ENCODE data around the gene TMED1. TPM values are rescaled to one million over a fixed set of nuclear protein-coding genes. Genes with fewer than 3 reads are reported as not detected.
"Not testable (repeated sequence)": the region's sequence is repeated elsewhere in the genome, so short reads cannot be mapped to it uniquely, and the experiment has no call there.

The TMED1 gene
- total RNA-seq, 6 experiments from 2014 or later = 42.8 to 65.0 (median 48.1) TPM

DNA sequence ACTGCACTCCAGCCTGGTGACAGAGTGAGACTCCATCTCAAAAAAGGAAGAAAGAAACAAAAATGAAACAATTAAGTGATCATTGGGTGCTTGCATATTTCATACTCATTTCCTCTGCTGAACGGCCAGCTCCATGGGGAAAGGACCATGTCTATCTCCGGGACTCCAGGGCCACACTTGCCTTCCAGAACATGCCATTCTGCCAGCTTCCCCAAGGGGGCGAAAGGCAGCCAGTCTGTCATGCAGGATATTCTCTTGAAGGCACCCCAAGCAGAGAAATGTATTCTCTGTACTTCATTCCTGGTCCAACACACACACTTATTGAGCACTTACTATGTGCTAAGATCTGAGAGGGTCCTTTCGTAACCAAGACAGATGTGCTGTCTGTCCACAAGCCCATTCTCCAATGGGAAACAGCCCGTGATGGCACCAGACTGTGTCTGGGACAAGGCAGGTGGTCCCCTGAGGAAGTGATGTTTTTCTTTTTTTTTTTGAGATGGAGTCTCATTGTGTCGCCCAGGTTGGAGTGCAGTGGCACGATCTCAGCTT is 25.2 kb upstream of the TMED1 start:
- no peak for DNase-seq
- H3K27ac Mint-ChIP-seq = no peak overlapping the region
- no peaks in the 10 kb centered on the region for H3K36me3 Mint-ChIP-seq (ENCODE audit: low read depth)

DNA sequence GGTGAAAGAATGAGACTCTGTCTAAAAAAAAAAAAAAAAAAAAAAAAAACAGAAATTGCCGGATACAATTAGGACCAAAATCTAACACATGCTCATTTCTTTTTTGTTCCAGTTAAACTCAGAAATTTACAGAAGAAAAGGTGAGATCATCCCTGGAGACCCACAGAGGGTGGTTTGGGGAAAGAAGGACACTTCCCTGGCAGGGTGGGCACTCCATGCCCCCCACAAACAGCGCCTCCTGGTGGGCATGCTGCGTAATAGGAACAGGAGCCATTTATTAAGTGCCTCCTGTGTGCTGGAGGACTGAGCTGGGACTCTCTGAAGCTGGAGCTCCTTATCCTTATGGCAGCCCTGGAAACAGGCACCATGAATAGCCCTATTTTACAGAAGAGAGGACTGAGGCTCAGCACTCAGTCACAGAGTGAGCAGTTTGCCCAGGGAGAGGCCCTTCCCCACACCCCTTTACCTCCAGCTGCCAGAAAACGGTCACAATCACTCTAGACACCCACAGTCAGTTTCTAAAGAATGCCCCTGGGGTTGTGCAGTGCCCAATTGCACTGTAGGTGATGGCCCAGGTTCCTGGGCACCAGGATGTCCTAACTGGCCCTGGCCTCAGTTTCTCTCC is 22.3 kb upstream of the TMED1 start:
- TF ChIP-seq, protein P1, sequence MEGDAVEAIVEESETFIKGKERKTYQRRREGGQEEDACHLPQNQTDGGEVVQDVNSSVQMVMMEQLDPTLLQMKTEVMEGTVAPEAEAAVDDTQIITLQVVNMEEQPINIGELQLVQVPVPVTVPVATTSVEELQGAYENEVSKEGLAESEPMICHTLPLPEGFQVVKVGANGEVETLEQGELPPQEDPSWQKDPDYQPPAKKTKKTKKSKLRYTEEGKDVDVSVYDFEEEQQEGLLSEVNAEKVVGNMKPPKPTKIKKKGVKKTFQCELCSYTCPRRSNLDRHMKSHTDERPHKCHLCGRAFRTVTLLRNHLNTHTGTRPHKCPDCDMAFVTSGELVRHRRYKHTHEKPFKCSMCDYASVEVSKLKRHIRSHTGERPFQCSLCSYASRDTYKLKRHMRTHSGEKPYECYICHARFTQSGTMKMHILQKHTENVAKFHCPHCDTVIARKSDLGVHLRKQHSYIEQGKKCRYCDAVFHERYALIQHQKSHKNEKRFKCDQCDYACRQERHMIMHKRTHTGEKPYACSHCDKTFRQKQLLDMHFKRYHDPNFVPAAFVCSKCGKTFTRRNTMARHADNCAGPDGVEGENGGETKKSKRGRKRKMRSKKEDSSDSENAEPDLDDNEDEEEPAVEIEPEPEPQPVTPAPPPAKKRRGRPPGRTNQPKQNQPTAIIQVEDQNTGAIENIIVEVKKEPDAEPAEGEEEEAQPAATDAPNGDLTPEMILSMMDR (IDR thresholded peaks at IDR 0.05) = peak; percentile 93
- no peak for DNase-seq
- H3K9me3 Mint-ChIP-seq = no peaks in the 10 kb centered on the region
- H3K27me3 Mint-ChIP-seq (ENCODE audit: insufficient read depth) = no peaks in the 10 kb centered on the region; the same call in 1 of the 2 replicates
- peaks cover 13% of the 10 kb centered on the region for H3K4me1 Mint-ChIP-seq (ENCODE audit: low read depth)
- no peak overlapping the region for H3K4me3 Mint-ChIP-seq
- H3K27ac Mint-ChIP-seq = peak overlapping the region; percentile 12; the same call in 1 of the 2 replicates
- H3K36me3 Mint-ChIP-seq (ENCODE audit: low read depth) = no peaks in the 10 kb centered on the region

More for the DNA sequence above, 25.2 kb upstream of the TMED1 start:
- TF ChIP-seq, protein P1 (IDR thresholded peaks at IDR 0.05) = peak; percentile 72
- Mint-ChIP-seq H3K9me3 (no peaks in the 10 kb centered on the region), H3K4me1 (ENCODE audit: low read depth) (peaks cover 28% of the 10 kb centered on the region), H3K27me3 (ENCODE audit: insufficient read depth) (no peaks in the 10 kb centered on the region), H3K4me3 (no peak overlapping the region)

DNA sequence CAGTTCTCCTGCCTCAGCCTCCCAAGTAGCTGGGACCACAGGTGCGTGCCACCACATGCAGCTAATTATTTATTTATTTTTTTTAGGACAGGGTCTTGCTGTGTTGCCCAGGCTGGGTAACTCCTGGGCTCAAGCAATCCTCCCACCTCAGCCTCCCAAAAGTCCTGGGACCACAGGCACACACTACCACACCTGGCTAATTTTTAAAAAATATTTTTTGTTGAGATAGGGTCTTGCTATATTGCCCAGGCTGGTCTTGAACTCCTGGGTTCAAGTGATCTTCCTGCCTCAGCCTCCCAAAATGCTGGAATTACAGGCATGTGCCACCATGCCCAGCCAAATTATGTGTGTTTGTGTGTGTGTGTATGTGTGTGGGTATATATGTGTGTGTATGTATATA is 20.9 kb upstream of the TMED1 start:
- not testable (repeated sequence) for DNase-seq; H3K36me3 Mint-ChIP-seq (ENCODE audit: low read depth); H3K9me3 Mint-ChIP-seq; H3K27me3 Mint-ChIP-seq (ENCODE audit: insufficient read depth); H3K27ac Mint-ChIP-seq; H3K4me1 Mint-ChIP-seq (ENCODE audit: low read depth); H3K4me3 Mint-ChIP-seq

DNA sequence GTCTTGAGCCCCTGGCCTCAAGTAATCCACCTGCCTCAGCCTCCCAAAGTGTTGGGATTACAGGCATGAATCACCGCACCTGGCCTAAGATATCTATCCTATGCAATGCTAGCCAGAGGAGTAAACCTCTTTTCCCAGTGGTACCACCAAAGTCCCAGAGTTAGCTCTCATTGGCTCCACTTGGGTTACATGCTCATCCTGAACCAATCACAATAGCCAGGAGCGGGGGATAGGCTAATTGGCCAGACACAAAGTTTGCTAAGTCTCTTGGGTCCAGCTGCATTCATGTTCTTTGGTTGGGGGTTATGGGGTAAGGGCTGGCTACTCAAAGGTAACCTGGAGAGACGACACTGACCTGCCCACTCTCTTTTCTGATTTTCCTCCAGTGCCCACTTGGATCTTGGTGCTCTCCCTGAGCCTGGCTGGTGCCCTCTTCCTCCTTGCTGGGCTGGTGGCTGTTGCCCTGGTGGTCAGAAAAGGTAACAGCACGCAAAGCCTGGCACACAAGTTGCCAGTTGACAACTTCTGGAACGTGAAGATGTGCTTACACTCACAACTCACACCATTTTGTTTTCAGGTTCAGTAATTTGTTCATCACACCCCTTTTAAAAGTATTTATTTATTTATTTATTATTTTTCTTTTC is 20.0 kb upstream of the TMED1 start:
- H3K27me3 Mint-ChIP-seq (ENCODE audit: insufficient read depth) = no peaks in the 10 kb centered on the region; the same call in 1 of the 2 replicates
- H3K4me3 Mint-ChIP-seq = no peak overlapping the region
- no peak for DNase-seq
- no peaks in the 10 kb centered on the region for H3K36me3 Mint-ChIP-seq (ENCODE audit: low read depth)
- H3K4me1 Mint-ChIP-seq (ENCODE audit: low read depth) = peaks cover 9% of the 10 kb centered on the region; the same call in 1 of the 2 replicates
- H3K27ac Mint-ChIP-seq = no peak overlapping the region
- H3K9me3 Mint-ChIP-seq = no peaks in the 10 kb centered on the region
- TF ChIP-seq, protein P1 (IDR thresholded peaks at IDR 0.05) = peak; percentile 75

DNA sequence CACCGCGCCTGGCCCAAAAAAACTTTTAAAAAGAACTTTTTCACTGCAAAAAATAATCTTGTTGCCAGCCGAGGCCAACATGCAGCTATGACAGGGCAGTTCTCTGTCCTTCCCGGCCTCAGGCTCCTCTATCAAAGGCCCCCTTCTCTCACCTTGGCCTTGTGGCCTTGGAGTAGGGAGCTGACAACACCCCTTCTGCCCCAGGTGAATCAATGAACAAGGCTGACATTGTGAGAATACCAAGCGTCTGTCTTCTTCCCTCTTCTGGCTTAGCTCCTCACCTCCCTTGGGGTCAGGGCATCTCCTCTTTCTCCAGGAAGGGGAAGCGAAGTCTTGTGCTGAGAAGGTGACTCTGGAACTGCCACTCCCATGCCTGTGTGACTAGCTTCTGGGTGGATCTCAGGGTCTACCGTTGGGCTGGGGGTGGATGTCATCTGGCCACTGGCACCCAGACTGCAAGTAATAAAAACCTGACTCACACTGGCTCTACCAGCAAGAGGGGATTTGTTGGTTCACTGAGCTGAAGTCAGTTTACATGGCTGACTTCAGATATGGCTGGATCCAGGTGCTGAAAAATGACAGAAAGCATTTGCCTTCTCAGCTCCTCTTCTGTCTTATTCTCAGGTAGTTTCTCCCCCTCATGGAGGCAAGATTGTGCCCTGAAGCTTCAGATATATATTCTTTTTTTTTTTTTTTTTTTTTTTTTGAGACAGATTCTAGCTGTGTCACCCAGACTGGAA is 18.5 kb upstream of the TMED1 start:
- no peaks in the 10 kb centered on the region for H3K9me3 Mint-ChIP-seq
- TF ChIP-seq, protein P1 (IDR thresholded peaks at IDR 0.05) = no peak
- H3K27ac Mint-ChIP-seq = no peak overlapping the region
- no peak for DNase-seq
- no peak overlapping the region for H3K4me3 Mint-ChIP-seq
- H3K4me1 Mint-ChIP-seq (ENCODE audit: low read depth) = peaks cover 9% of the 10 kb centered on the region; the same call in 1 of the 2 replicates
- H3K27me3 Mint-ChIP-seq (ENCODE audit: insufficient read depth) = no peaks in the 10 kb centered on the region; the same call in 1 of the 2 replicates
- H3K36me3 Mint-ChIP-seq (ENCODE audit: low read depth) = no peaks in the 10 kb centered on the region
